Ovary (tissue), 10 donors: ENCODE data around the gene ALDH1A3. TPM values are rescaled to one million over a fixed set of nuclear protein-coding genes. Genes with fewer than 3 reads are reported as not detected.
A peak's percentile ranks its signal among the peaks of the same experiment; 100 is the strongest.

Experiments used
- DNase-seq, 5 donors: peaks; one replicate each; pipeline ENCODE4 v3.0.0-alpha.2; 2019 to 2020
- H3K27ac ChIP-seq, 2 donors: fragments of 200-600 bp; one replicate each; pipeline versions ENCODE4 v1.5.1 to v1.8.0; 2019 to 2022
- H3K27me3 ChIP-seq: fragments of 200-600 bp; one replicate; pipeline ENCODE4 v1.8.0; 2022
- H3K36me3 ChIP-seq: fragments of 200-600 bp; sonication (generic); one replicate; pipeline ENCODE4 v1.5.1; 2019
- H3K4me1 ChIP-seq: one replicate; pipeline ENCODE4 v1.8.1; 2013; ENCODE audit warnings: mild to moderate bottlenecking, moderate library complexity; ENCODE audit not compliant: insufficient read depth
- H3K4me3 ChIP-seq: fragments of 200-600 bp; sonication (generic); one replicate; pipeline ENCODE4 v1.5.1; 2017
- H3K9me3 ChIP-seq, 2 donors: fragments of 200-600 bp in 1 of 2; sonication (generic) in 1 of 2; one replicate each; pipeline versions ENCODE4 v1.5.1 to v1.8.1; 2013 to 2019; ENCODE audit warnings: mild to moderate bottlenecking in 1 of 2, moderate library complexity in 1 of 2
- CTCF ChIP-seq, 3 donors: fragments of 450-650 bp in 2 of 3; fragments of 200-600 bp in 1 of 3; IDR thresholded peaks; one replicate each; pipeline versions ENCODE4 v1.5.1 to v1.8.0; 2016 to 2022; ENCODE audit warnings: antibody characterized with exemption in 3 of 3, mild to moderate bottlenecking in 1 of 3
- EP300 ChIP-seq: sonication (generic); formaldehyde crosslinking; IDR thresholded peaks from one replicate; pipeline ENCODE4 v1.6.1; 2017; ENCODE audit warnings: antibody characterized with exemption
- POLR2A ChIP-seq: fragments of 450-650 bp; IDR thresholded peaks from one replicate; pipeline ENCODE4 v1.6.1; 2017; ENCODE audit warnings: antibody characterized with exemption, mild to moderate bottlenecking, moderate library complexity
- WGBS, 3 donors: extraction: QIAGEN DNeasy Blood & Tissue Kit in 1 of 3; methylation state at CpG; one replicate each; pipeline versions ENCODE4 v1.1.5 to v1.1.7; 2013 to 2017; 5-methylcytosine and 5-hydroxymethylcytosine counted together
- intact Hi-C, 4 donors: fragments of 100-400 bp; cut with DNase I; formaldehyde crosslinking; loops; one replicate each; pipeline versions ENCODE4 v1.11.0 to v1.15.1; 2022 to 2023
- long read RNA-seq, 3 donors: library from polyadenylated mRNA in 2 of 3; unstranded in 2 of 3; transcript quantifications; one replicate each; pipeline ENCODE4 v2.0.0 and lab custom pipeline, GENCODE V29; 2021 to 2026
- polyA plus RNA-seq, 2 donors: library from polyadenylated mRNA; stranded (reverse); fragments of 200-250 nt in 1 of 2; fragments of 350-450 nt in 1 of 2; fragmentation: Illumina TruSeq in 1 of 2; extraction: RNeasy Lipid Tissue Mini Kit (QIAGEN cat#74804) in 1 of 2; gene quantifications; one replicate each; pipeline ENCODE4 v1.2.3, GENCODE V29; 2013 to 2014
- total RNA-seq, 7 donors: library from RNA; depleted of rRNA in 2 of 7; stranded (reverse); fragments of >200 nt in 2 of 7; fragmentation: NEBNext Ultra II Directional in 3 of 7; extraction: Animal tissue kit (Norgen Biotek cat#: 25700) in 3 of 7; gene quantifications; one replicate each; pipeline versions ENCODE4 v1.1.0 to v1.2.4, GENCODE V29; 2016 to 2023
- donor health status: DM: no; HTN: no; CAD: no; lungs with moderate emphysema.
- donor health status: DM: no; HTN: no; CAD: no.
- donor health status: Bipolar disorder and iron deficiency.
- donor health status: DM: yes; HTN: yes; CAD: no.
- donor health status: DM: no; HTN: no; CAD: no.
- donor health status: DM: yes; HTN: yes; CAD: no.

ALDH1A3 gene
- total RNA-seq (10 to 100 TPM in 3 of 7 donors, 1 to 10 TPM in 4; 2.2 to 73.2 (median 9.6) TPM), polyA plus RNA-seq (10 to 100 TPM in 1 of 2 donors, 1 to 10 TPM in 1; 9.9 to 21.7 TPM)
- long read RNA-seq, donor 1, transcript ALDH1A3-201 (13 exons, 3,924 nt), result major isoform, 6 of 8 reads
- long read RNA-seq, donor 1, partial matches to known transcripts, result 2 of 8 reads
- long read RNA-seq, donor 1, other reads (novel, unspliced or antisense), result 0 of 8 reads
- long read RNA-seq, donor 2, result 0 reads
- long read RNA-seq, donor 3, transcript ALDH1A3-201 (13 exons, 3,924 nt), result major isoform, 38 of 40 reads
- long read RNA-seq, donor 3, partial matches to known transcripts, result 1 of 40 reads
- long read RNA-seq, donor 3, other reads (novel, unspliced or antisense), result 1 of 40 reads

GRCh38 chr15:100879464-100880138 lies at the start of gene ALDH1A3:
Gene ALDH1A3, plus strand, starts transcription at chr15:100879831. Its CDS starts 77 bp downstream, at chr15:100879908.
- no peaks in the 10 kb centered on the region for H3K27me3 ChIP-seq
- 0 to 1% (median 0%) methylated on average over 5 to 93 of the region's 93 CpGs for WGBS, 3 donors
- peak in 2 of 5 donors; percentile 44 to 57 for DNase-seq
- H3K9me3 ChIP-seq, result no peaks in the 10 kb centered on the region
- intact Hi-C loops, result no loop called here
- TF ChIP-seq CTCF (IDR thresholded peaks at IDR 0.05) (no peak), EP300 (no peak), POLR2A (no peak)
- peaks cover 2% of the 10 kb centered on the region for H3K4me1 ChIP-seq
- H3K4me3 ChIP-seq, result peak within 1 kb of the TSS; percentile 35
- no peaks in the 10 kb centered on the region for H3K36me3 ChIP-seq
- H3K27ac ChIP-seq, result no peak within 1 kb of the TSS

GRCh38 chr15:100831467-100831866 lies 48.2 kb upstream of the ALDH1A3 start:
- 70 to 79% (median 73%) methylated on average over 5 of the region's 5 CpGs for WGBS, 3 donors
- H3K4me3 ChIP-seq, result no peak overlapping the region

GRCh38 chr15:100832149-100832942 lies 47.3 kb upstream of the ALDH1A3 start:
- no peak for TF ChIP-seq POLR2A
- TF ChIP-seq EP300, result no peak
- no peak for TF ChIP-seq CTCF (IDR thresholded peaks at IDR 0.05)
- DNase-seq, result no peak
- Histone ChIP-seq H3K9me3 (peaks cover 0 to 3% of the 10 kb centered on the region in 2 donors), H3K27ac (no peak overlapping the region), H3K27me3 (no peaks in the 10 kb centered on the region), H3K36me3 (no peaks in the 10 kb centered on the region), H3K4me3 (no peak overlapping the region), H3K4me1 (no peaks in the 10 kb centered on the region)
- 89 to 97% (median 93%) methylated on average over 9 of the region's 9 CpGs for WGBS, 3 donors
- intact Hi-C loops, result no loop called here

More at GRCh38 chr15:100831467-100831866, 48.2 kb upstream of the ALDH1A3 start:
- no peak for TF ChIP-seq EP300
- TF ChIP-seq CTCF (IDR thresholded peaks at IDR 0.05), result no peak
- TF ChIP-seq POLR2A, result no peak
- Histone ChIP-seq H3K27ac (no peak overlapping the region), H3K36me3 (no peaks in the 10 kb centered on the region), H3K9me3 (no peaks in the 10 kb centered on the region), H3K4me1 (no peaks in the 10 kb centered on the region), H3K27me3 (no peaks in the 10 kb centered on the region)
- no peak for DNase-seq
- intact Hi-C loops, result no loop called here
